H9 (cell line): ENCODE measurements around the gene MIAT. TPM values are rescaled to one million over a fixed set of nuclear protein-coding genes. Genes with fewer than 3 reads are reported as not detected.
"Not testable (repeated sequence)": the region's sequence is repeated elsewhere in the genome, so short reads cannot be mapped to it uniquely, and the experiment has no call there.

Source experiments
- DNase-seq: peaks from one replicate; pipeline ENCODE4 v3.0.0-alpha.2; 2017
- H2AFZ ChIP-seq: one replicate; pipeline ENCODE4 v1.6.1; 2013; ENCODE audit warnings: mild to moderate bottlenecking, low read length, control low read depth, moderate library complexity
- H2AK5ac ChIP-seq: 2 replicates; pipeline ENCODE4 v1.6.1; 2013; ENCODE audit warnings: low read length, control low read depth, mixed read lengths; ENCODE audit not compliant: insufficient read length
- H2BK120ac ChIP-seq: one replicate; pipeline ENCODE4 v1.6.1; 2013; ENCODE audit warnings: low read depth, mild to moderate bottlenecking, low read length, control low read depth, inconsistent platforms; ENCODE audit not compliant: poor library complexity, severe bottlenecking
- H2BK12ac ChIP-seq: 2 replicates; pipeline ENCODE4 v1.6.1; 2013; ENCODE audit warnings: low read length, control low read depth, mixed read lengths, low read depth; ENCODE audit not compliant: insufficient read length
- H2BK15ac ChIP-seq: 2 replicates; pipeline ENCODE4 v1.6.1; 2013; ENCODE audit warnings: low read depth, low read length, control low read depth
- H2BK20ac ChIP-seq: one replicate; pipeline ENCODE4 v1.6.1; 2013; ENCODE audit warnings: low read depth, mild to moderate bottlenecking, low read length, control low read depth, inconsistent platforms; ENCODE audit not compliant: poor library complexity, severe bottlenecking
- H2BK5ac ChIP-seq: 2 replicates; pipeline ENCODE4 v1.6.1; 2013; ENCODE audit warnings: low read length, control low read depth, mixed read lengths; ENCODE audit not compliant: insufficient read length
- H3K14ac ChIP-seq: 2 replicates; pipeline ENCODE4 v1.6.1; 2013; ENCODE audit warnings: low read length, control low read depth; ENCODE audit not compliant: insufficient read depth
- H3K18ac ChIP-seq: 2 replicates; pipeline ENCODE4 v1.6.1; 2013; ENCODE audit warnings: low read depth, mild to moderate bottlenecking, mixed read lengths, low read length, control low read depth; ENCODE audit not compliant: insufficient read length
- H3K23ac ChIP-seq: 2 replicates; pipeline ENCODE4 v1.6.1; 2013; ENCODE audit warnings: low read length, control low read depth, mixed read lengths, low read depth; ENCODE audit not compliant: insufficient read length
- H3K23me2 ChIP-seq: 2 replicates; pipeline ENCODE4 v1.6.1; 2013; ENCODE audit warnings: low read depth, mild to moderate bottlenecking, mixed read lengths, low read length, control low read depth; ENCODE audit not compliant: insufficient read length, poor library complexity, severe bottlenecking
- H3K27ac ChIP-seq: 2 replicates; pipeline ENCODE4 v1.5.1; 2013; ENCODE audit warnings: low read length, control low read depth, mixed read lengths, low read depth; ENCODE audit not compliant: insufficient read length
- H3K27me3 ChIP-seq: 2 replicates; pipeline ENCODE4 v1.6.1; 2013; ENCODE audit warnings: low read length, control low read depth, inconsistent platforms; ENCODE audit not compliant: insufficient read depth
- H3K4ac ChIP-seq: 2 replicates; pipeline ENCODE4 v1.6.1; 2013; ENCODE audit warnings: low read depth, mild to moderate bottlenecking, control low read depth, inconsistent platforms, low read length, moderate library complexity
- H3K4me1 ChIP-seq: 2 replicates; pipeline ENCODE4 v1.6.1; 2013; ENCODE audit warnings: low read length, control low read depth, inconsistent platforms; ENCODE audit not compliant: insufficient read depth
- H3K4me2 ChIP-seq: 2 replicates; pipeline ENCODE4 v1.6.1; 2013; ENCODE audit warnings: low read length, control low read depth, mixed read lengths; ENCODE audit not compliant: insufficient read length, insufficient read depth
- H3K56ac ChIP-seq: 2 replicates; pipeline ENCODE4 v1.6.1; 2013; ENCODE audit warnings: low read depth, mild to moderate bottlenecking, mixed read lengths, low read length, control low read depth; ENCODE audit not compliant: insufficient read length
- H3K79me1 ChIP-seq: 2 replicates; pipeline ENCODE4 v1.6.1; 2013; ENCODE audit warnings: low read depth, mild to moderate bottlenecking, moderate library complexity, low read length, control low read depth, inconsistent platforms; ENCODE audit not compliant: insufficient read depth, poor library complexity, severe bottlenecking
- H3K79me2 ChIP-seq: 2 replicates; pipeline ENCODE4 v1.6.1; 2013; ENCODE audit warnings: low read length, control low read depth, inconsistent platforms; ENCODE audit not compliant: insufficient read depth
- H3K9ac ChIP-seq: 2 replicates; pipeline ENCODE4 v1.6.1; 2013; ENCODE audit warnings: low read length, control low read depth, mixed read lengths; ENCODE audit not compliant: insufficient read length; ENCODE audit errors: extremely low read depth
- H3K9me3 ChIP-seq: one replicate; pipeline ENCODE4 v1.6.1; 2013; ENCODE audit warnings: low read depth, low read length, inconsistent platforms; ENCODE audit not compliant: control insufficient read depth
- H3T11ph ChIP-seq: one replicate; pipeline ENCODE4 v1.6.1; 2013; ENCODE audit warnings: mild to moderate bottlenecking, low read length, control low read depth, inconsistent platforms
- H4K20me1 ChIP-seq: one replicate; pipeline ENCODE4 v1.6.1; 2013; ENCODE audit not compliant: control insufficient read depth, insufficient read length, insufficient read depth
- H4K5ac ChIP-seq: 2 replicates; pipeline ENCODE4 v1.6.1; 2013; ENCODE audit warnings: low read depth, mild to moderate bottlenecking, mixed read lengths, low read length, control low read depth; ENCODE audit not compliant: insufficient read length
- H4K8ac ChIP-seq: replicated peaks from 2 replicates; pipeline ENCODE4 v1.6.1; 2013; ENCODE audit warnings: low read length, control low read depth, mixed read lengths, low read depth; ENCODE audit not compliant: insufficient read length
- H4K91ac ChIP-seq: 2 replicates; pipeline ENCODE4 v1.6.1; 2013; ENCODE audit warnings: low read depth, mild to moderate bottlenecking, moderate library complexity, mixed read lengths, low read length, control low read depth; ENCODE audit not compliant: insufficient read length
- H3K27ac Mint-ChIP-seq, 3 experiments: 2 replicates in 2 of 3; 3 replicates in 1 of 3; pipeline ENCODE4 v1.8.0; 2020 to 2021; ENCODE audit warnings: mixed read lengths in 3 of 3, mild to moderate bottlenecking in 1 of 3, moderate library complexity in 1 of 3
- H3K27me3 Mint-ChIP-seq: 2 replicates; pipeline ENCODE4 v1.8.0; 2021; ENCODE audit warnings: low read depth, mild to moderate bottlenecking, moderate library complexity, mixed read lengths
- H3K36me3 Mint-ChIP-seq, 3 experiments: 2 replicates in 2 of 3; 3 replicates in 1 of 3; pipeline ENCODE4 v1.8.0; 2020 to 2021; ENCODE audit warnings: low read depth in 3 of 3, mixed read lengths in 3 of 3; ENCODE audit not compliant: insufficient read depth in 1 of 3
- H3K4me1 Mint-ChIP-seq, 2 experiments: 2 replicates each; pipeline ENCODE4 v1.8.0; 2020; ENCODE audit warnings: mixed read lengths in 2 of 2
- H3K4me3 Mint-ChIP-seq, 2 experiments: 2 replicates in 1 of 2; 3 replicates in 1 of 2; pipeline ENCODE4 v1.8.0; 2020 to 2021; ENCODE audit warnings: mild to moderate bottlenecking in 2 of 2, mixed read lengths in 2 of 2, moderate library complexity in 1 of 2
- H3K9me3 Mint-ChIP-seq, 2 experiments: 2 replicates in 1 of 2; 3 replicates in 1 of 2; pipeline ENCODE4 v1.8.0; 2020; ENCODE audit warnings: mild to moderate bottlenecking in 2 of 2, mixed read lengths in 2 of 2, moderate library complexity in 1 of 2
- WGBS: extraction: QIAGEN DNeasy Blood & Tissue Kit; methylation state at CpG from one replicate; pipeline ENCODE4 v1.1.7; 2013; ENCODE audit warnings: missing lambda C conversion rate, low lambda C conversion rate, mixed read lengths; ENCODE audit not compliant: insufficient read length; ENCODE audit errors: extremely low coverage; 5-methylcytosine and 5-hydroxymethylcytosine counted together
- total RNA-seq: library from RNA; stranded (reverse); gene quantifications from 2 replicates; pipeline ENCODE4 v1.2.1, GENCODE V29; 2021
- TF ChIP-seq, protein P1 (sequence below): fragments of 200-600 bp; sonication (generic); conservative IDR thresholded peaks from 3 replicates; pipeline ENCODE4 v1.8.0; 2021; ENCODE audit warnings: antibody characterized with exemption, mild to moderate bottlenecking

Gene MIAT
- total RNA-seq, 1 experiment from 2014 or later, result 85.6 TPM

DNA sequence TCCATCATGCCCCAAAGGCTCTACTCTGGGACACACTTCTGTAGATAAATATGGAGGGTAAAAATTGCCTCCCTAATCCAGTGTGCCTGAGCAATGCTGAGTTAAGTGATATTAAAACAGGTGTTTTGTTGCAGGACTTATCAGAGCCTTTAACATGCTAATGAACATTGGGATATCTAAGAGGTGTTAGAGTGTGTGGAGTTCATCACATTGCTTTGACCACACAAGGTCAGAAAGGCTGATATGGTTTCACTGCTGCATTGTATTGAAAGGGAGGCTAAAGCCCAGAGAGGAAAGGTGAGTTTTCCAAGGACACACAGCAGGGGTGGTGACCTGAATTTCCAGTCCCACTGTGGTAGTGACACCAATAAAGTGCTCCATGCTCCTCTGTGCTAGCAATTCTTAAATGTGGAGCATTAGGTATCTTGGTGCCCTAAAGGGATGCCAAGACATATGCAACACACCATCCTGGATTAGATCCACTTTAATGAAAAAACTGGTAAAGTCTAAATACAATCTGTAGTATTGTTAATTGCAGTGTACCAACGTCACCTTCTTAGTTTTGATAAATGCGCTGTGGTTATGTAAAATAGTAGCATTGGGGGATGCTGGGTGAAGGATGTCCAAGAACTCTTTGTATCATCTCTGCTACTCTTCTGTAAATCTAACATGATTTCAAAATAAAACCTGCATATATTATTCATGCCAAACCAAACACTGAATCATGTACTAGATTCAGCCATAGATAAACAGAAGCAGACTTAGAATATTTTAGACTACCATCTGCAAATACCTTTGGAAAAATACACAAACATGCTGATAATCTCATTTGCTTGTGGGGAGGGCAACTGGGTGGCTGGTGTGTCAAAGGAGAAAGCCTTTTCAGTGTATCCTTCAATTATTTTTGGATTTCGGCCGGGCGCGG, 45.8 kb downstream of the MIAT start:
- H3K18ac ChIP-seq, result no peak overlapping the region
- H2BK5ac ChIP-seq, result no peak overlapping the region
- no peak overlapping the region for H3K4me2 ChIP-seq
- Mint-ChIP-seq H3K27ac (no peak overlapping the region), H3K27me3 (no peaks in the 10 kb centered on the region), H3K36me3 (peaks cover 31 to 41% (median 39%) of the 10 kb centered on the region in 3 experiments), H3K4me3 (no peak overlapping the region), H3K4me1 (peaks cover 0 to 6% of the 10 kb centered on the region in 2 experiments; a peak in 2 of 4 replicates), H3K9me3 (peaks cover 32 to 34% of the 10 kb centered on the region in 2 experiments)
- H4K20me1 ChIP-seq, result no peaks in the 10 kb centered on the region
- H3K9me3 ChIP-seq, result no peaks in the 10 kb centered on the region
- DNase-seq, result no peak
- no peaks in the 10 kb centered on the region for H3K23me2 ChIP-seq
- H2AFZ ChIP-seq, result no peak overlapping the region
- H3K4ac ChIP-seq, result no peak overlapping the region
- H4K8ac ChIP-seq, result no peak overlapping the region
- no peak overlapping the region for H2BK15ac ChIP-seq
- no peaks in the 10 kb centered on the region for H3K27me3 ChIP-seq
- no peak overlapping the region for H2AK5ac ChIP-seq
- H3K9ac ChIP-seq, result no peak overlapping the region
- no peak overlapping the region for H3K27ac ChIP-seq
- H2BK12ac ChIP-seq, result no peak overlapping the region
- WGBS, result no CpG with 5 or more reads among the region's 6 CpGs
- H3K79me1 ChIP-seq, result no peaks in the 10 kb centered on the region
- H3K14ac ChIP-seq, result no peak overlapping the region
- no peak overlapping the region for H3K56ac ChIP-seq
- no peaks in the 10 kb centered on the region for H3K4me1 ChIP-seq
- TF ChIP-seq, protein P1, sequence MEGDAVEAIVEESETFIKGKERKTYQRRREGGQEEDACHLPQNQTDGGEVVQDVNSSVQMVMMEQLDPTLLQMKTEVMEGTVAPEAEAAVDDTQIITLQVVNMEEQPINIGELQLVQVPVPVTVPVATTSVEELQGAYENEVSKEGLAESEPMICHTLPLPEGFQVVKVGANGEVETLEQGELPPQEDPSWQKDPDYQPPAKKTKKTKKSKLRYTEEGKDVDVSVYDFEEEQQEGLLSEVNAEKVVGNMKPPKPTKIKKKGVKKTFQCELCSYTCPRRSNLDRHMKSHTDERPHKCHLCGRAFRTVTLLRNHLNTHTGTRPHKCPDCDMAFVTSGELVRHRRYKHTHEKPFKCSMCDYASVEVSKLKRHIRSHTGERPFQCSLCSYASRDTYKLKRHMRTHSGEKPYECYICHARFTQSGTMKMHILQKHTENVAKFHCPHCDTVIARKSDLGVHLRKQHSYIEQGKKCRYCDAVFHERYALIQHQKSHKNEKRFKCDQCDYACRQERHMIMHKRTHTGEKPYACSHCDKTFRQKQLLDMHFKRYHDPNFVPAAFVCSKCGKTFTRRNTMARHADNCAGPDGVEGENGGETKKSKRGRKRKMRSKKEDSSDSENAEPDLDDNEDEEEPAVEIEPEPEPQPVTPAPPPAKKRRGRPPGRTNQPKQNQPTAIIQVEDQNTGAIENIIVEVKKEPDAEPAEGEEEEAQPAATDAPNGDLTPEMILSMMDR, result no peak
- H3T11ph ChIP-seq, result no peak overlapping the region
- H4K5ac ChIP-seq, result no peak overlapping the region
- H3K79me2 ChIP-seq, result no peaks in the 10 kb centered on the region
- no peak overlapping the region for H2BK20ac ChIP-seq
- H2BK120ac ChIP-seq, result no peak overlapping the region
- no peak overlapping the region for H4K91ac ChIP-seq
- no peak overlapping the region for H3K23ac ChIP-seq

DNA sequence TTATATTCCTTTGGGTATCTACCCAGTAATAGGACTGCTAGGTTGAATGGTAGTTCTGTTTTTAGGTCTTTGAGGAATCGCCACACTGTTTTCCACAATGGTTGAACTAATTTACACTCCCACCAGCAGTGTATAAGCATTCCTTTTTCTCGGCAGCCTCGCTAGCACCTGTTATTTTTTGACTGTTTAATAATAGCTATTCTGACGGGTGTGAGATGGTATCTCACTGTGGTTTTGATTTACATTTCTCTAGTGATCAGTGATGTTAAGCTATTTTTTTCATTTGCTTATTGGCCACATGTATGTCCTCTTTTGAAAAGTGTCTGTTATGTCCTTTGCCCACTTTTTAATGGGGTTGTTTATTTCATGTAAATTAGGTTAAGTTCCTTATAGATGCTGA, 48.0 kb downstream of the MIAT start:
- H3K79me1 ChIP-seq, H3K23ac ChIP-seq, H3K14ac ChIP-seq, DNase-seq, H3K4me3 Mint-ChIP-seq, H4K20me1 ChIP-seq, H3K9ac ChIP-seq, H3K27ac ChIP-seq, H3K9me3 ChIP-seq, H2BK20ac ChIP-seq, H3K23me2 ChIP-seq, H3T11ph ChIP-seq, H2AK5ac ChIP-seq, H3K27me3 ChIP-seq, H3K4me1 ChIP-seq, H2BK5ac ChIP-seq, H3K4ac ChIP-seq, H2AFZ ChIP-seq, H3K4me2 ChIP-seq, H3K27me3 Mint-ChIP-seq, H2BK12ac ChIP-seq, H2BK120ac ChIP-seq, H4K91ac ChIP-seq, H2BK15ac ChIP-seq, H4K8ac ChIP-seq, H4K5ac ChIP-seq, H3K56ac ChIP-seq, H3K79me2 ChIP-seq, H3K27ac Mint-ChIP-seq, H3K18ac ChIP-seq: not testable (repeated sequence)
- Mint-ChIP-seq H3K36me3 (peaks cover 18 to 22% (median 21%) of the 10 kb centered on the region in 3 experiments), H3K4me1 (peaks cover 8 to 13% of the 10 kb centered on the region in 2 experiments), H3K9me3 (peaks cover 18 to 21% of the 10 kb centered on the region in 2 experiments)
- WGBS, result no CpG with 5 or more reads among the region's 4 CpGs
